ENCODE data around the gene L1CAM. TPM values are rescaled to one million over a fixed set of nuclear protein-coding genes. Genes with fewer than 3 reads are reported as not detected.

L1CAM gene
- total RNA-seq, 1 experiment from 2014 or later, result 0.64 TPM

GRCh38 chrX:153908219-153908860, 22.4 kb upstream of the L1CAM start:
- H3K9me3 ChIP-seq (ENCODE audit: low read depth, low read length, poor library complexity, severe bottlenecking), result no peaks in the 10 kb centered on the region
- H3K4me3 ChIP-seq (ENCODE audit: low read depth, low read length, poor library complexity, severe bottlenecking), result no peak overlapping the region
- POLR2A ChIA-PET (ENCODE audit: low non-redundant PET), result interaction anchor here (0.7 kb wide), 1 partner anchor 21 kb away, joined by 7 read pairs; no protein-coding TSS in a partner anchor
- H3K36me3 ChIP-seq (ENCODE audit: insufficient read depth, low read length, poor library complexity, severe bottlenecking), result no peaks in the 10 kb centered on the region
- no peak overlapping the region for H3K27ac ChIP-seq (ENCODE audit: low read depth, low read length, poor library complexity, severe bottlenecking)
- no peaks in the 10 kb centered on the region for H3K4me1 ChIP-seq (ENCODE audit: insufficient read depth, low read length, poor library complexity, severe bottlenecking)
- H3K27me3 ChIP-seq (replicated peaks; ENCODE audit: insufficient read depth, low read depth, low read length, poor library complexity), result no peaks in the 10 kb centered on the region
- no peak for DNase-seq (ENCODE audit: low spot score)
- CTCF ChIA-PET, result interaction anchor here (0.6 kb wide), 1 partner anchor 105 kb away, joined by 5 read pairs; no protein-coding TSS in a partner anchor
- TF ChIP-seq CTCF (conservative IDR thresholded peaks at IDR 0.05; ENCODE audit: low read depth, low read length) (no peak), EZH2 (IDR thresholded peaks at IDR 0.05; ENCODE audit: borderline replicate concordance, low read depth, low read length, poor library complexity, severe bottlenecking) (no peak)
- intact Hi-C loops (cut with micrococcal nuclease; ENCODE audit: unreplicated experiment), result no loop called here
- no TSS peak for BruUV-seq (replicated peaks)

GRCh38 chrX:153907456-153907855, 21.5 kb upstream of the L1CAM start:
- H3K4me3 ChIP-seq (ENCODE audit: low read depth, low read length, poor library complexity, severe bottlenecking), result no peak overlapping the region
- no peak for DNase-seq (ENCODE audit: low spot score)
- CTCF ChIA-PET, result no interaction called here
- intact Hi-C loops (cut with micrococcal nuclease; ENCODE audit: unreplicated experiment), result no loop called here
- H3K9me3 ChIP-seq (ENCODE audit: low read depth, low read length, poor library complexity, severe bottlenecking), result no peaks in the 10 kb centered on the region
- no peaks in the 10 kb centered on the region for H3K27me3 ChIP-seq (replicated peaks; ENCODE audit: insufficient read depth, low read depth, low read length, poor library complexity)
- POLR2A ChIA-PET (ENCODE audit: low non-redundant PET), result no interaction called here
- no peak overlapping the region for H3K27ac ChIP-seq (ENCODE audit: low read depth, low read length, poor library complexity, severe bottlenecking)
- no TSS peak for BruUV-seq (replicated peaks)
- H3K36me3 ChIP-seq (ENCODE audit: insufficient read depth, low read length, poor library complexity, severe bottlenecking), result no peaks in the 10 kb centered on the region
- H3K4me1 ChIP-seq (ENCODE audit: insufficient read depth, low read length, poor library complexity, severe bottlenecking), result no peaks in the 10 kb centered on the region
- no peak for TF ChIP-seq EZH2 (IDR thresholded peaks at IDR 0.05; ENCODE audit: borderline replicate concordance, low read depth, low read length, poor library complexity, severe bottlenecking)

GRCh38 chrX:153906126-153906917, 20.3 kb upstream of the L1CAM start:
- no peak for TF ChIP-seq CTCF (conservative IDR thresholded peaks at IDR 0.05; ENCODE audit: low read depth, low read length)
- TF ChIP-seq EZH2 (IDR thresholded peaks at IDR 0.05; ENCODE audit: borderline replicate concordance, low read depth, low read length, poor library complexity, severe bottlenecking), result no peak
- ChIA-PET CTCF (no interaction called here), POLR2A (ENCODE audit: low non-redundant PET) (no interaction called here)
- BruUV-seq (replicated peaks), result no TSS peak
- Histone ChIP-seq H3K4me1 (ENCODE audit: insufficient read depth, low read length, poor library complexity, severe bottlenecking) (no peaks in the 10 kb centered on the region), H3K27me3 (replicated peaks; ENCODE audit: insufficient read depth, low read depth, low read length, poor library complexity) (no peaks in the 10 kb centered on the region), H3K36me3 (ENCODE audit: insufficient read depth, low read length, poor library complexity, severe bottlenecking) (no peaks in the 10 kb centered on the region), H3K4me3 (ENCODE audit: low read depth, low read length, poor library complexity, severe bottlenecking) (no peak overlapping the region), H3K9me3 (ENCODE audit: low read depth, low read length, poor library complexity, severe bottlenecking) (no peaks in the 10 kb centered on the region), H3K27ac (ENCODE audit: low read depth, low read length, poor library complexity, severe bottlenecking) (no peak overlapping the region)
- DNase-seq (ENCODE audit: low spot score), result no peak
- intact Hi-C loops (cut with micrococcal nuclease; ENCODE audit: unreplicated experiment), result no loop called here

All from A673 (cell line).